Dendritic cell treated with granulocyte-macrophage colony-stimulating factor and Interleukin-4, amounts not matched to agents 40 ng/mL and 50 ng/mL, for 4 days (primary cell): ENCODE results near the gene RUBCN.
"Not testable (repeated sequence)": the region's sequence is repeated elsewhere in the genome, so short reads cannot be mapped to it uniquely, and the experiment has no call there.

Source experiments
- H3K27ac Mint-ChIP-seq: one replicate; pipeline ENCODE4 v1.8.0; 2022; ENCODE audit warnings: mild to moderate bottlenecking, mixed read lengths
- H3K27me3 Mint-ChIP-seq: one replicate; pipeline ENCODE4 v1.8.0; 2022; ENCODE audit warnings: mild to moderate bottlenecking, mixed read lengths
- H3K36me3 Mint-ChIP-seq: one replicate; pipeline ENCODE4 v1.8.0; 2022; ENCODE audit warnings: low read depth, mixed read lengths
- H3K4me1 Mint-ChIP-seq: one replicate; pipeline ENCODE4 v1.8.0; 2022; ENCODE audit warnings: low read depth, mixed read lengths
- H3K4me3 Mint-ChIP-seq: one replicate; pipeline ENCODE4 v1.8.0; 2022; ENCODE audit warnings: mild to moderate bottlenecking, moderate library complexity, mixed read lengths
- H3K9me3 Mint-ChIP-seq: one replicate; pipeline ENCODE4 v1.8.0; 2022; ENCODE audit warnings: mixed read lengths
- intact Hi-C: fragments of 100-400 bp; cut with micrococcal nuclease; formaldehyde crosslinking; loops from one replicate; pipeline ENCODE4 v1.15.0; 2022

The RUBCN gene

GRCh38 chr3:197654998-197655330 lies 81.7 kb downstream of the RUBCN start:
- H3K4me3 Mint-ChIP-seq, H3K36me3 Mint-ChIP-seq, H3K9me3 Mint-ChIP-seq, H3K4me1 Mint-ChIP-seq, intact Hi-C loops, H3K27ac Mint-ChIP-seq: not testable (repeated sequence)
- peaks cover 18% of the 10 kb centered on the region for H3K27me3 Mint-ChIP-seq

GRCh38 chr3:197654090-197654997 lies 82.4 kb downstream of the RUBCN start:
- intact Hi-C loops, H3K27ac Mint-ChIP-seq, H3K9me3 Mint-ChIP-seq, H3K36me3 Mint-ChIP-seq, H3K4me1 Mint-ChIP-seq: not testable (repeated sequence)
- Mint-ChIP-seq H3K4me3 (peak overlapping the region; percentile 39), H3K27me3 (peaks cover 18% of the 10 kb centered on the region)

- intact Hi-C loops, H3K9me3 Mint-ChIP-seq, H3K27ac Mint-ChIP-seq, H3K36me3 Mint-ChIP-seq, H3K4me3 Mint-ChIP-seq, H3K4me1 Mint-ChIP-seq: not testable (repeated sequence)
- H3K27me3 Mint-ChIP-seq, result peaks cover 18% of the 10 kb centered on the region
Observed at GRCh38 chr3:197652860-197653259, 83.8 kb downstream of the RUBCN start.

GRCh38 chr3:197647649-197648048 lies 89.1 kb downstream of the RUBCN start:
- H3K36me3 Mint-ChIP-seq, intact Hi-C loops, H3K4me1 Mint-ChIP-seq, H3K9me3 Mint-ChIP-seq, H3K4me3 Mint-ChIP-seq, H3K27ac Mint-ChIP-seq: not testable (repeated sequence)
- peaks cover 29% of the 10 kb centered on the region for H3K27me3 Mint-ChIP-seq

- H3K27ac Mint-ChIP-seq, H3K9me3 Mint-ChIP-seq, H3K4me3 Mint-ChIP-seq, H3K36me3 Mint-ChIP-seq, intact Hi-C loops, H3K4me1 Mint-ChIP-seq: not testable (repeated sequence)
- H3K27me3 Mint-ChIP-seq, result peaks cover 29% of the 10 kb centered on the region
Observed at GRCh38 chr3:197647191-197647590, 89.5 kb downstream of the RUBCN start.

- H3K4me3 Mint-ChIP-seq, intact Hi-C loops, H3K27ac Mint-ChIP-seq, H3K36me3 Mint-ChIP-seq, H3K4me1 Mint-ChIP-seq: not testable (repeated sequence)
- H3K27me3 Mint-ChIP-seq, result peaks cover 38% of the 10 kb centered on the region
- peaks cover 15% of the 10 kb centered on the region for H3K9me3 Mint-ChIP-seq
Observed at GRCh38 chr3:197646294-197646693, 90.4 kb downstream of the RUBCN start.

- H3K36me3 Mint-ChIP-seq, intact Hi-C loops: not testable (repeated sequence)
- H3K4me1 Mint-ChIP-seq, result peaks cover 30% of the 10 kb centered on the region
- H3K9me3 Mint-ChIP-seq, result peaks cover 23% of the 10 kb centered on the region
- peaks cover 36% of the 10 kb centered on the region for H3K27me3 Mint-ChIP-seq
- H3K4me3 Mint-ChIP-seq, result peak overlapping the region; percentile 24
- peak overlapping the region; percentile 59 for H3K27ac Mint-ChIP-seq
Observed at GRCh38 chr3:197637556-197637955, 99.1 kb downstream of the RUBCN start.

- H3K4me1 Mint-ChIP-seq, intact Hi-C loops, H3K27me3 Mint-ChIP-seq, H3K4me3 Mint-ChIP-seq, H3K27ac Mint-ChIP-seq, H3K9me3 Mint-ChIP-seq, H3K36me3 Mint-ChIP-seq: not testable (repeated sequence)
Observed at GRCh38 chr3:197631989-197632388, 104.7 kb downstream of the RUBCN start.

GRCh38 chr3:197630766-197631165 lies 105.9 kb downstream of the RUBCN start:
- H3K36me3 Mint-ChIP-seq, intact Hi-C loops, H3K27me3 Mint-ChIP-seq, H3K9me3 Mint-ChIP-seq, H3K4me3 Mint-ChIP-seq, H3K4me1 Mint-ChIP-seq, H3K27ac Mint-ChIP-seq: not testable (repeated sequence)

GRCh38 chr3:197629286-197629685 lies 107.4 kb downstream of the RUBCN start:
- H3K27ac Mint-ChIP-seq, H3K27me3 Mint-ChIP-seq, H3K4me3 Mint-ChIP-seq, H3K36me3 Mint-ChIP-seq, intact Hi-C loops, H3K4me1 Mint-ChIP-seq, H3K9me3 Mint-ChIP-seq: not testable (repeated sequence)

- intact Hi-C loops, H3K36me3 Mint-ChIP-seq, H3K9me3 Mint-ChIP-seq, H3K27me3 Mint-ChIP-seq, H3K4me1 Mint-ChIP-seq: not testable (repeated sequence)
- H3K4me3 Mint-ChIP-seq, result peak overlapping the region; percentile 80
- peak overlapping the region; percentile 75 for H3K27ac Mint-ChIP-seq
Observed at GRCh38 chr3:197627772-197628523, 108.8 kb downstream of the RUBCN start.

GRCh38 chr3:197627158-197627771 lies 109.4 kb downstream of the RUBCN start:
- H3K27ac Mint-ChIP-seq, result peak overlapping the region; percentile 75
- H3K4me1 Mint-ChIP-seq, intact Hi-C loops, H3K9me3 Mint-ChIP-seq, H3K27me3 Mint-ChIP-seq: not testable (repeated sequence)
- peak overlapping the region; percentile 80 for H3K4me3 Mint-ChIP-seq
- H3K36me3 Mint-ChIP-seq, result peaks cover 11% of the 10 kb centered on the region

- H3K4me1 Mint-ChIP-seq, intact Hi-C loops, H3K9me3 Mint-ChIP-seq, H3K27me3 Mint-ChIP-seq, H3K27ac Mint-ChIP-seq: not testable (repeated sequence)
- Mint-ChIP-seq H3K4me3 (peak overlapping the region; percentile 64), H3K36me3 (peaks cover 18% of the 10 kb centered on the region)
Observed at GRCh38 chr3:197626404-197627157, 110.1 kb downstream of the RUBCN start.

GRCh38 chr3:197621478-197621877 lies 115.2 kb downstream of the RUBCN start:
- H3K4me3 Mint-ChIP-seq, H3K9me3 Mint-ChIP-seq, H3K4me1 Mint-ChIP-seq, H3K27me3 Mint-ChIP-seq, H3K27ac Mint-ChIP-seq, intact Hi-C loops: not testable (repeated sequence)
- H3K36me3 Mint-ChIP-seq, result peaks cover 64% of the 10 kb centered on the region
